GM10248 (cell line): Measurements from ENCODE around the gene MAPRE2.

Experiments
- CTCF ChIA-PET: fragments of 300-600 bp; sonication (Branson Sonifier 250); formaldehyde crosslinking; extraction: SDS; loops from one replicate; lab custom pipeline; 2021; ENCODE audit warnings: antibody characterized with exemption; lab: Yijun Ruan, JAX
- POLR2A ChIA-PET: fragments of 350-650 bp; sonication (Branson Sonifier 250); formaldehyde crosslinking; extraction: SDS; loops from one replicate; lab custom pipeline; 2020; ENCODE audit warnings: antibody characterized with exemption; lab: Yijun Ruan, JAX
- DNase-seq: peaks from one replicate; pipeline ENCODE4 v3.0.0; 2012; ENCODE audit errors: extremely low spot score
- TF ChIP-seq, protein P1 (sequence below): IDR thresholded peaks from 2 replicates; pipeline ENCODE4 v1.5.1; 2012; ENCODE audit warnings: mild to moderate bottlenecking, low read depth; ENCODE audit errors: extremely low read depth, missing control alignments, control extremely low read depth

Gene MAPRE2

DNA sequence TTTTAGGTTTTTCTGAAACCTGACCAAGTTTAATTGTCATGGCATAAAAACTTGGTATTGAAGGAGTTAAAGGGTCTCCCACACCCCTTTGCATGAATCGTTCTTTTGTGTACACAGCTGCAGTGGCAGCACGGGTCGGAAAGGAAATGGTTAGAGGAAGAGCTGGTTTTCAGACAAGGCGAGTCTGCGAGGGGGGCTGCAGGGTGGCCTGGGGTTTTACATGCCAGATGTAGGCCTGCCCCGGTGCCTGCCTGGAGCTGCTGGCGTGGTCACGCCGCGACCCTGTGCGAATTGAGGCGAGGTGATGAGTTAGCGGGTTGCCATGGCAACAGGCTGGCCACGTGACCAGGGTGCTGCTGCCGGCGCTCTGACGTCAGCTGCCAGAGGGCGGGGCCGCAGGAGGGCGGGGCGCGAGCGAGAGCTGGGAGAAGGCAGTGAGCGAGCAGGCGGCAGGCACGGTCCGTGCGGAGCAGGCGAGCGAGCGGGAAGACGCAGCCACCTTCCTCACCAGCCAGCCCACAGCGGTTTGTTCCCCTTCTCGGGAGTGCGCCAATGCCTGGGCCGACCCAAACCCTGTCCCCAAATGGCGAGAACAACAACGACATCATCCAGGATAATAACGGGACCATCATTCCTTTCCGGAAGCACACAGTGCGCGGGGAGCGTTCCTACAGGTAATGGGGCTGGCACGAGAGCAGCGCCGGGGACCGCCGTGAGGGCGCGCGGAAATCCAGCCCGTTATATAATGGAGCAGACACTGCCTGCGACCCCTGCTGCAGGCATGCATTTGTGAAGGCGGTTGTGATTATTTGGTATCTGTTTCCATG is at the start of gene MAPRE2:
Gene MAPRE2, plus strand, starts transcription at position 426 of the 827 bp plus-strand sequence. Its CDS starts 127 bp downstream, at position 553.
- DNase-seq = peak; percentile 98
- CTCF ChIA-PET = interaction anchor here (1.3 to 6.0 kb wide), 7 partner anchors 9 to 345 kb away, joined by 3 to 80 read pairs (median 5); no protein-coding TSS in a partner anchor
- POLR2A ChIA-PET = interaction anchor here (1.4 kb wide), 1 partner anchor 11 kb away, joined by 3 read pairs; no protein-coding TSS in a partner anchor
- TF ChIP-seq, protein P1, sequence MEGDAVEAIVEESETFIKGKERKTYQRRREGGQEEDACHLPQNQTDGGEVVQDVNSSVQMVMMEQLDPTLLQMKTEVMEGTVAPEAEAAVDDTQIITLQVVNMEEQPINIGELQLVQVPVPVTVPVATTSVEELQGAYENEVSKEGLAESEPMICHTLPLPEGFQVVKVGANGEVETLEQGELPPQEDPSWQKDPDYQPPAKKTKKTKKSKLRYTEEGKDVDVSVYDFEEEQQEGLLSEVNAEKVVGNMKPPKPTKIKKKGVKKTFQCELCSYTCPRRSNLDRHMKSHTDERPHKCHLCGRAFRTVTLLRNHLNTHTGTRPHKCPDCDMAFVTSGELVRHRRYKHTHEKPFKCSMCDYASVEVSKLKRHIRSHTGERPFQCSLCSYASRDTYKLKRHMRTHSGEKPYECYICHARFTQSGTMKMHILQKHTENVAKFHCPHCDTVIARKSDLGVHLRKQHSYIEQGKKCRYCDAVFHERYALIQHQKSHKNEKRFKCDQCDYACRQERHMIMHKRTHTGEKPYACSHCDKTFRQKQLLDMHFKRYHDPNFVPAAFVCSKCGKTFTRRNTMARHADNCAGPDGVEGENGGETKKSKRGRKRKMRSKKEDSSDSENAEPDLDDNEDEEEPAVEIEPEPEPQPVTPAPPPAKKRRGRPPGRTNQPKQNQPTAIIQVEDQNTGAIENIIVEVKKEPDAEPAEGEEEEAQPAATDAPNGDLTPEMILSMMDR = no peak

DNA sequence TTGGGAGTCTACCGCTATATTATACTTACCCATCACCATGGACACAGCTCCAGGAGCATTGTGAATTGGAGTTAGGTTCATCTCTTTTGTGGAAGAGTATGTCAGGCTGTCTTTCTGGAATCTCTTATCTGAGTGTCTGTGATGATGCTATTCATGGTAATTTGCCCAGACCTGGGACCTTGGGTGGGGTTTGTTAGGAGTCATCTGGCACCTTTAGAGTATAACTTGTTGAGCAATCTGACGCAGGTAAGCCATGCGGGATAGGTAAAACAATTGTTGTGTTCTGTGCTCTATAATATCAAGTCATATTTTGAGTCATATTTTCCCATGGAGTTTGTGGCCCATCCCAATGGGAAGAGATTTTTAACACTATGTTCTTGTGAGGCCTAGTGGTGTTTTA is 49.7 kb upstream of the MAPRE2 start:
- ChIA-PET CTCF (interaction anchor here (0.9 kb wide), 2 partner anchors 17 to 39 kb away, joined by 3 to 4 read pairs; no protein-coding TSS in a partner anchor), POLR2A (no interaction called here)
- DNase-seq = no peak
- TF ChIP-seq, protein P1 = no peak

DNA sequence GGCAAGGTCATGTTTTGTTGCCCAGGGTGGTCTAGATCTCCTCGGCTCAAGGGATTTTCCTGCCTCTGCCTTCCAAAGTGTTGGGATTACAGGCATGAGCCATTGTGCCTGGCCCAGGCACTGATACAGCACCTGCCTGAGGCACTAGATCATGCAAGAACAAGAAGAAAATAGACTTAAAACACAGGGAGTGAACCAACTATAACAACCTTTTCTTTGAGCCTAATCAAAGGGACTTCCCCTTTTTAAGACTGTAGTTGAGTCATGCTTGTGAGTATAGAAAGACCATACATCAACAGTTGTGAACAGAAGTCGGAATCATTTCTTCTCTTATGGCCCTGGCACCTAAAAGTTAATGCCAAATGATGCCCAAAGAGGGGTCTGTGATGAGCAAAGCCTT is 47.9 kb upstream of the MAPRE2 start:
- TF ChIP-seq, protein P1 = no peak
- ChIA-PET CTCF (interaction anchor here (1.0 kb wide), 1 partner anchor 37 kb away, joined by 3 read pairs; no protein-coding TSS in a partner anchor), POLR2A (no interaction called here)
- DNase-seq = no peak

DNA sequence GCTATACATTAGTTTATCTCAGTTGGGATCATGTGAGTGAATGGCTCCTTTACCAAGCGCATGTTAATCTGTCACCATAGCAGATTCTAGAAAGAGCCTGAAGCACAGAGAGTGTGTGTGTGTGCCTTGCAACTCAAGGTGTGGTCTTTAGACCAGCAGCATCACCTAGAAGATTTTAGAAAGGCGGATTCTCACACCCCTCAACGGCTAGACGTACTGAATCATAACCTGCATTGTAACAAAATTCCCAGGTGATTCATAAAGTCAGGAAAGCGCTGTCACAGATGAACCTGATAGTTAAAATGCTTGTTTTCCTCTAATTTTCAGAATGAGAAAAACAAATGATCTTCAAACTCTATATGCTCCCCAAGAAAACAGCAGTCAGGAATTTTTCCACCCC is 45.5 kb upstream of the MAPRE2 start:
- ChIA-PET POLR2A (no interaction called here), CTCF (interaction anchor here (1.9 kb wide), 1 partner anchor 11 kb away, joined by 4 read pairs; no protein-coding TSS in a partner anchor)
- DNase-seq = no peak
- TF ChIP-seq, protein P1 = no peak

DNA sequence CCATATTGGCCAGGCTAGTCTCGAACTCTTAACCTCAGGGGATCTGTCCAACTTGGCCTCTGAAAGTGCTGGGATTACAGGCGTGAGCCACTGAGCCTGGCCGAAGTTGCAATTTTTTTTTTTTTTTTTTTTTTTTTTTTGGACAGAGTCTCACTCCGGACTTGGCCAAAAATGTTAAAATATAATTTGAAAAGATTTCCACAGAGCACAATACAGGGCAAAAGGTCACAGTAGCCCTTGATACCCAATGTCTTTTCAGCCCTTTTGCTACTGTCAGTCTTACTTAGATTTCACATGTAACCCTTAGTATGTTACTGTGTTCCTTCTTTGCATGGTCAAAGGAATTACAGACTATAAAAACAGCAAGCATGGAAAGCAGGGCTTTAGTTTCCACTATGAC is 42.6 kb upstream of the MAPRE2 start:
- ChIA-PET CTCF (no interaction called here), POLR2A (no interaction called here)
- DNase-seq = no peak
- TF ChIP-seq, protein P1 = no peak

DNA sequence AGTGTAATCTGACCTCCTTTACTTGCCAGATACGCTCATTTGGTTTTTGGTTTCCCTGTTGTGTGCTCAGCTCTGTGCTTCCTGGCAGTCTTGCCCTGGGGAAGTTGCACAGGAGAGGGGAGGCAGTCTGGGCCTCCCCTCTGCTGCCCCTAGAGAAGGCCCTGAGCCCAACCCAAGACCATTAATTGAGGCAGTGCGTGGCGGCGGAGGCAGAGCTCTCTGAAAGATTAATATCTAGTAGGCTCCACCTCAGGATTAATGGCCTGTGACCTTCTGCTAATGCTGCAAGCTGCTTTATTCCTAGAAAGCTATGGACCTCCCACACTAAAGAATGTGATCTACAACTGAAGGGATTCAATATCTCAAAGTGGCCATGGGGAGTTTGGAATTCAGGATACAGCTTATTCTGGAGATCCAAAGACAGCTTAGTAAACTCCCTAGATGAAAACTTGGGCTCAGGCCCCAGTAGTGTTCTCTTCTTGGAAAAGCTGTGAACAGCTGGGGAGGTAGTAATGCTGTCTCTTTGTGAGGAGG is 41.4 kb upstream of the MAPRE2 start:
- no peak for DNase-seq
- POLR2A ChIA-PET = no interaction called here
- CTCF ChIA-PET = interaction anchor here (0.9 to 2.3 kb wide), 5 partner anchors 11 to 145 kb away, joined by 3 to 6 read pairs (median 3); no protein-coding TSS in a partner anchor
- TF ChIP-seq, protein P1 = no peak
